Upper lobe of left lung (tissue), 6 donors: ENCODE results near the gene RNF144B. TPM values are rescaled to one million over a fixed set of nuclear protein-coding genes. Genes with fewer than 3 reads are reported as not detected.

Experiments used
- ATAC-seq, 2 donors: fragments of 200-7000 bp; cut with Tn5 transposase; one replicate each; pipeline ENCODE4 v1.9.1; 2022; ENCODE audit warnings: mild to moderate bottlenecking in 2 of 2, moderate library complexity in 2 of 2; ENCODE audit not compliant: low FRiP score in 2 of 2
- DNase-seq, 2 donors: peaks; one replicate each; pipeline ENCODE4 v3.0.0-alpha.2; 2019 to 2020
- H3K27ac ChIP-seq, 4 donors: fragments of 200-600 bp; sonication (generic); one replicate each; pipeline ENCODE4 v1.5.1; 2016 to 2019
- H3K27me3 ChIP-seq, 4 donors: fragments of 200-600 bp; sonication (generic); one replicate each; pipeline ENCODE4 v1.5.1; 2017 to 2019
- H3K36me3 ChIP-seq, 4 donors: fragments of 200-600 bp; sonication (generic); one replicate each; pipeline ENCODE4 v1.5.1; 2016 to 2019
- H3K4me1 ChIP-seq, 4 donors: fragments of 200-600 bp; sonication (generic); one replicate each; pipeline ENCODE4 v1.5.1; 2018 to 2019
- H3K4me3 ChIP-seq, 4 donors: fragments of 200-600 bp; sonication (generic); one replicate each; pipeline ENCODE4 v1.5.1; 2017 to 2019; ENCODE audit warnings: mild to moderate bottlenecking in 2 of 4, moderate library complexity in 1 of 4
- H3K9me3 ChIP-seq, 4 donors: fragments of 200-600 bp; sonication (generic); one replicate each; pipeline ENCODE4 v1.5.1; 2018 to 2019
- EP300 ChIP-seq, 4 donors: sonication (generic); formaldehyde crosslinking; IDR thresholded peaks; one replicate each; pipeline ENCODE4 v1.5.1; 2017; ENCODE audit warnings: antibody characterized with exemption in 4 of 4, control low read depth in 2 of 4
- POLR2A ChIP-seq, 4 donors: fragments of 450-650 bp; IDR thresholded peaks; one replicate each; pipeline ENCODE4 v1.5.1; 2016 to 2017; ENCODE audit warnings: antibody characterized with exemption in 4 of 4, mild to moderate bottlenecking in 2 of 4
- POLR2AphosphoS5 ChIP-seq, 2 donors: sonication (generic); formaldehyde crosslinking; IDR thresholded peaks; one replicate each; pipeline ENCODE4 v1.5.1; 2017; ENCODE audit warnings: antibody characterized with exemption in 2 of 2
- WGBS, 2 donors: methylation state at CpG; one replicate each; pipeline ENCODE4 v1.1.5; 2017 to 2018; 5-methylcytosine and 5-hydroxymethylcytosine counted together
- total RNA-seq, 6 donors: library from RNA; depleted of rRNA in 4 of 6; stranded (reverse); fragments of >200 nt in 4 of 6; gene quantifications; one replicate each; pipeline versions ENCODE4 v1.1.0 to v1.2.1, GENCODE V29; 2016 to 2021
- TF ChIP-seq, protein P1 (sequence below), 6 experiments: fragments of 450-650 bp in 4 of 6; fragments of 200-600 bp in 2 of 6; sonication (generic) in 2 of 6; IDR thresholded peaks; one replicate each; pipeline ENCODE4 v1.5.1; 2016 to 2019; ENCODE audit warnings: antibody characterized with exemption in 6 of 6
- donor health status: DM: no; HTN: no; CAD: no; lungs with moderate emphysema.
- donor health status: DM: no; HTN: yes; CAD: no; lungs with severe emphysema.

The RNF144B gene
- total RNA-seq, 6 donors from 2014 or later = 46.1 to 105 (median 55.8) TPM

DNA sequence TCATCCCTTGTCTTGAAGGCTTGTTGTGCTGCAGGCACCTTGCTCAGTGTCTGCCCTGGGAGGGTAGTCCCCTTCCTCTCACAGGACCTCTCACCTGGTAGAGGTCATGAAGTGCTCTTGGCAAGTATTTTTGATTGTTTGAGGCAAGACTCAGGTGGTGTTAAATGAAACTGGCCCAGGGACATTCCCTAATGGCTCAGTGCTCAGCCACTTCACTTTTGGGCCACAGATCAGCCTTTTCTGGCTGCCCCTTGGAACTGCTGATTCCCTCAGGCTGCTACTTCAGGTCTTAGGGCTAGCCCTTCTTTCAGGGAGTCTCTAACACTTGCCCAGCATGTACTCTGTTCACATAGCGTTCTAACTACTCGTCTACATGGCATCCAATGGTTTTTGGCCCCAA lies 111.3 kb downstream of the RNF144B start:
- no peak for ATAC-seq
- no peak overlapping the region for H3K4me3 ChIP-seq

DNA sequence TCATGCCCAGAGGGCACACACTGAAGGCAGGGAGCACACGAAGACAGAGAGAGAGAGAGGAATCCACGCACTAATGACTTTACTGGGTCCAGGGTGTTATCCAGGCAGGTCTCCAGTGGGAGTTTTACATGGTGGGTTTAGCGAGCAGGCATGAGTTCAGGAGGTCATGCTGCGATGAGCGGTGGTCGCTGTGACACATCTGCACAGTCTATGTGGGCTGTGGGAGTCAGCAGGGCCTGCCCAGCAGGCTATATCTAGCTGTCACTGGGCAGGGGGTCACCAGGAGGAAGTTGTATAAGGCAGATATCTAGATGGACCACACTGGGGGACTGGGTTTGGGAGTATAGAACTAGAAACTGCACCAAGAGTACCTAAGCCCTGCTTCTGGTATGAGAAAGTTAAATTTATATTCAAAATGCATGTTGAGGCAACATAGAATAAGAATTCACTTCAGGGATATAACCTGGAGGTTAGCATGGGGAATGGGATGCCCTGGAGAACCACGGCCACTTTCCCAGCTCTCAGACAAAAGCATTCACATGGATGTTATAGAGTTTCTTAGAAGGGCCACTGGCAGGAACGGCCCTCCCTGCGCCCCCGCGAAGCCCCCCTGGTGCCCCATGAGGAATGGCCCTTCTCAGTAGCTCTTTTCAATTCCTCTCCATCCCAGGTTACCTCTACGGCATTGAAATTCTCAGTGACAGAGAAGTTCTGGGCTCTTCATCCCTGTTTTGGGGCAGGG lies 113.9 kb downstream of the RNF144B start:
- no peaks in the 10 kb centered on the region for H3K9me3 ChIP-seq
- DNase-seq (peak in 1 of 2 donors; percentile 76), ATAC-seq (no peak)
- no peaks in the 10 kb centered on the region for H3K36me3 ChIP-seq
- peaks cover 18 to 34% (median 28%) of the 10 kb centered on the region in 4 donors for H3K4me1 ChIP-seq
- TF ChIP-seq, protein P1, sequence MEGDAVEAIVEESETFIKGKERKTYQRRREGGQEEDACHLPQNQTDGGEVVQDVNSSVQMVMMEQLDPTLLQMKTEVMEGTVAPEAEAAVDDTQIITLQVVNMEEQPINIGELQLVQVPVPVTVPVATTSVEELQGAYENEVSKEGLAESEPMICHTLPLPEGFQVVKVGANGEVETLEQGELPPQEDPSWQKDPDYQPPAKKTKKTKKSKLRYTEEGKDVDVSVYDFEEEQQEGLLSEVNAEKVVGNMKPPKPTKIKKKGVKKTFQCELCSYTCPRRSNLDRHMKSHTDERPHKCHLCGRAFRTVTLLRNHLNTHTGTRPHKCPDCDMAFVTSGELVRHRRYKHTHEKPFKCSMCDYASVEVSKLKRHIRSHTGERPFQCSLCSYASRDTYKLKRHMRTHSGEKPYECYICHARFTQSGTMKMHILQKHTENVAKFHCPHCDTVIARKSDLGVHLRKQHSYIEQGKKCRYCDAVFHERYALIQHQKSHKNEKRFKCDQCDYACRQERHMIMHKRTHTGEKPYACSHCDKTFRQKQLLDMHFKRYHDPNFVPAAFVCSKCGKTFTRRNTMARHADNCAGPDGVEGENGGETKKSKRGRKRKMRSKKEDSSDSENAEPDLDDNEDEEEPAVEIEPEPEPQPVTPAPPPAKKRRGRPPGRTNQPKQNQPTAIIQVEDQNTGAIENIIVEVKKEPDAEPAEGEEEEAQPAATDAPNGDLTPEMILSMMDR (IDR thresholded peaks at IDR 0.05) = no peak
- no peak for TF ChIP-seq POLR2A (IDR thresholded peaks at IDR 0.05)
- TF ChIP-seq EP300 (IDR thresholded peaks at IDR 0.05) = no peak
- no peak for TF ChIP-seq POLR2AphosphoS5 (IDR thresholded peaks at IDR 0.05)
- H3K27me3 ChIP-seq = no peaks in the 10 kb centered on the region
- no peak overlapping the region for H3K4me3 ChIP-seq
- peak overlapping the region; percentile 64 to 80 (median 72) for H3K27ac ChIP-seq
- WGBS, 2 donors = 90 to 95% methylated on average over 11 to 12 of the region's 12 CpGs

More for the DNA sequence above, 111.3 kb downstream of the RNF144B start:
- TF ChIP-seq POLR2AphosphoS5 (IDR thresholded peaks at IDR 0.05) (no peak), EP300 (IDR thresholded peaks at IDR 0.05) (no peak), POLR2A (IDR thresholded peaks at IDR 0.05) (no peak)
- TF ChIP-seq, protein P1 (IDR thresholded peaks at IDR 0.05) = no peak
- peak overlapping the region in 1 of 4 donors; percentile 0 for H3K27ac ChIP-seq
- H3K9me3 ChIP-seq = no peaks in the 10 kb centered on the region
- H3K36me3 ChIP-seq = no peaks in the 10 kb centered on the region
- peaks cover 26 to 41% (median 31%) of the 10 kb centered on the region in 4 donors for H3K4me1 ChIP-seq
- no peaks in the 10 kb centered on the region for H3K27me3 ChIP-seq
- DNase-seq = no peak
- 47 to 78% methylated on average over 2 of the region's 2 CpGs for WGBS, 2 donors

DNA sequence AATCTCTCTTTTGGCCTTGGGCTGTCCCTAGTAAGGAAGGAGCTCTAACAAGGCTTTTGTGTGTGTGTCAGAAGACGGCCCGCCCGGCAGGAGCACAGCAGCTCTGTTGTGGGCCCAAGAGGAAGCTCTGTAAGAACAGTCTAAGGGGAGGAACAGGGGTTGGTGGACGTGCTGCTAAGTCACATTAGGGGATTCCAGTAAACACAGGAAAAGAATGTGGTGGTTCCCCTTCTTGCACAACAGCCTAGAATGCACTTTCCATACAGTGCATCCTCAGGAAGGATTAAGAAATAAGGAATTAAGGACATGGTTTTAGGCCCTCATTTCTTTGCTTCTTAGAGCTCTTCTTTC lies 114.5 kb downstream of the RNF144B start:
- no peak overlapping the region for H3K4me3 ChIP-seq
- H3K36me3 ChIP-seq = no peaks in the 10 kb centered on the region
- DNase-seq (peak; percentile 80 to 85), ATAC-seq (peak; percentile 64 to 81)
- peaks cover 18 to 34% (median 28%) of the 10 kb centered on the region in 4 donors for H3K4me1 ChIP-seq
- H3K27me3 ChIP-seq = no peaks in the 10 kb centered on the region
- H3K9me3 ChIP-seq = no peaks in the 10 kb centered on the region
- H3K27ac ChIP-seq = peak overlapping the region; percentile 64 to 80 (median 72)
- 30 to 31% methylated on average over 4 of the region's 4 CpGs for WGBS, 2 donors
- TF ChIP-seq POLR2A (IDR thresholded peaks at IDR 0.05) (peak in 2 of 4 donors; percentile 14 to 71), EP300 (IDR thresholded peaks at IDR 0.05) (peak in 3 of 4 donors; percentile 46 to 82 (median 61)), POLR2AphosphoS5 (IDR thresholded peaks at IDR 0.05) (peak; percentile 72 to 87)
- TF ChIP-seq, protein P1 (IDR thresholded peaks at IDR 0.05) = no peak

DNA sequence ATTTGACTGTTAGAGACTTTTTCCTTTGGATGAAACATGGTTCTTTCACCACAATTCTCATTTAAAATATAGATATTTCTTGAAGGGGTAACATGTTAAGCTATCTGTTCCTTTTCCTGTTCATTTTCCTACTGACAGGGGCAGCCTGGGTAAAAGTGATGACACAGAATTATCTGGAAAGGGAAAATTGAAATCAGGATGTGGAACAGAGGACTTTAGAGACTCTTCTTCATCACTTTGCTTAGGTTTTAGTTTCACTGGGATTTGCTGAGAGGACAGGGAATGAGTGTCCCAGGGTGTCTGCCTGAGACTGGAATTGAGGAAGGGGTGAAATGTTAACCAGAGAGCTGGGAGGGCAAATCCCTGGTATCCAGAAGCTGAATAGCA lies 116.0 kb downstream of the RNF144B start:
- no peaks in the 10 kb centered on the region for H3K9me3 ChIP-seq
- no peaks in the 10 kb centered on the region for H3K27me3 ChIP-seq
- H3K27ac ChIP-seq = peak overlapping the region; percentile 67 to 75 (median 67)
- ATAC-seq = no peak
- no peak overlapping the region for H3K4me3 ChIP-seq
- no peak for DNase-seq
- TF ChIP-seq POLR2AphosphoS5 (IDR thresholded peaks at IDR 0.05) (no peak), POLR2A (IDR thresholded peaks at IDR 0.05) (no peak)
- TF ChIP-seq, protein P1 (IDR thresholded peaks at IDR 0.05) = no peak
- peaks cover 18 to 34% (median 28%) of the 10 kb centered on the region in 4 donors for H3K4me1 ChIP-seq
- no peaks in the 10 kb centered on the region for H3K36me3 ChIP-seq
